GM19452 (cell line): Measurements from ENCODE around the gene NPDC1.

Experiments used
- ATAC-seq: cut with Tn5 transposase; IDR thresholded peaks from one replicate; pipeline ENCODE4 v1.9.1; 2021; ENCODE audit not compliant: unreplicated experiment

The NPDC1 gene

DNA sequence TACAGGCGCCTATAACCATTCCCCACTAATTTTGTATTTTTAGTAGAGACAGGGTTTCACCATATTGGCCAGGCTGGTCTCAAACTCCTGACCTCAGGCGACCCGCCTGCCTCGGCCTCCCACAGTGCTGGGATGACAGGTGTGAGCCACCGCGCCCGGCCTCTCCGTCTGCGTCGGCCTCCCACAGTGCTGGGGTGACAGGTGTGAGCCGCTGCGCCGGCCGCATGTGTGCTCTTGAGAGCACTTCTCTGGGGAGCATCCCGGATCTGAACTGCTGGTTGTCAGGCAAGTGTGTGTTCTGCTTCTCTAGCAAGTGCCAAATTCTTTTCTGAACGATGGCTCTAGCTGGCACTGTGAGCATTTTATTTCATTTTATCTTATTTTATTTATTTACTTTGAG is 11.6 kb upstream of the NPDC1 start:
- ATAC-seq, result no peak

DNA sequence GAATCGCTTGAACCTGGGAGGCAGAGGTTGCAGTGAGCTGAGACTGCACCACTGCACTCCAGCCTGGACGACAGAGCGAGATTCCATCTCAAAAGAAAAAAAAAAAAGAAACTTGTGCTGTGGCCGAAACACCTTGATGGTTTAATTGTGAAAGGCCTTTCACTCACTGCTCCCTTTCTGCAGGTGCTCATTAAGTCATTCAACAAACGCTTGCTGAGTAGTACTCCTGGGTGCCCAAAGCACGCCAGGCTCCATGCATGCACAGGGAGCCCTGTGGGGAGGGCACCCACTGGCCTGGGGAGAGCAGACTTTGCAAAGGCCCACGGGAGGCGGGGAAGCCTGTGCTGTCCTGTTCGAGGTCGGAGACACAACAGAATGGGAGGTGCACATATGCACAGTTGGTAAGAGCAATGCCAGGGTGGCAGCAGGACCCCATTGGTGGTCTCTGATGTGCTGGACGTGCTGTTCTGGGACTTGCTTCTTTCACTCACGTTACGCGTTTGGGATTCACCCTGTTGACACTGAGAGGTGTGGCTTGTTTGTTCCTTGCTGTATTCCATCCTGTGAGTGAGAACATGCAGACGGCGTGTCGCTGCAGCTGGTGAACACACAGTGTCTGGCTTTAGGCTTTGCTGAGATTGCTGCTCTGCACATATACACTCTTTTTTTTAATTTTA is 10.9 kb upstream of the NPDC1 start:
- no peak for ATAC-seq

DNA sequence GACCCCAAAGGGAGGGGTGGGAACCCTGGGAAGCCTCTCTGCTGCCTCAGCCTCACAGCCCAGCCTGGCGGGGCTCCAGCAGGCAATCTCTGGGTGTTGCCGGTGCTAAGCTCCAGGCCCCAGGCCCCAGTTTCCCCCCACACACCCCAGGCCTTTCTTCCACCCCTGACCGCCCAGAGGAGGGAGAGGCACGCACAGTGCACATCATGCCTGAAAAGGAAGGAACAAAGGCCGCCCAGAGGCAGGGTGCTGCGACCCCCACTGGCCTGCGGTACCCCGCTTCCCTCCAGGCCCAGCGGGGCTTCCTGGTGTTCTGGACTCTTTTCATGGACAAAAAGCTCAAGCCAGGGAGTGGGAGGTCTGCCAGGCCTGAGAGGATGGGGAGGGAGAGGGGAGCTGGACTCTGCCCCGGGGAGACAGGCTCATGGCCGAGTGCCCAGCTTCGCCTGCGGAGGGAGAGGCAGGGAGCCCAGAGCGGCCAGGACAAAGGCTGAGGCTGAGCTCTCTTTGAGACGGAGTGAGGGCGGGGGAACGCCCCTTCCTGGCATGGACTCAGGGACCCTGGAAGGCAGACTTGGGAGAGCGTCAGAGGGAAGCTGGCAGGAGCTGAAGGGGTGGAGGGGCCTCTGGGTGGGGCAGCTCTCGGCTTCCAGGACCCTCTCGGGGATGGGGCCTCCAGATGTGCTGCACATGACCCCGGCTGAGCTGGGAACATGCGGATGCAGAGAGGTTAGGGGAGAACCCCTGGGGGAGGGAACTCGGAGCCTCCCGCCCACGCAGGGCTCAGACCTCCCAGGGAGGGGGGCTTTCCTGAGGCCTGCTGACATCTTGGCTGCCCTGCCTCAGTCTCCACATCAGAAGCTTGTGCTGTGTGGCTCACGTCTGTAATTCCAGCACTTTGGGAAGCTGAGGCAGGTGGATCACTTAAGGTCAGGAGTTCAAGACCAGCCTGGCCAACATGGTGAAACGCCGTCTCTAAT is 9.7 kb upstream of the NPDC1 start:
- ATAC-seq, result no peak

DNA sequence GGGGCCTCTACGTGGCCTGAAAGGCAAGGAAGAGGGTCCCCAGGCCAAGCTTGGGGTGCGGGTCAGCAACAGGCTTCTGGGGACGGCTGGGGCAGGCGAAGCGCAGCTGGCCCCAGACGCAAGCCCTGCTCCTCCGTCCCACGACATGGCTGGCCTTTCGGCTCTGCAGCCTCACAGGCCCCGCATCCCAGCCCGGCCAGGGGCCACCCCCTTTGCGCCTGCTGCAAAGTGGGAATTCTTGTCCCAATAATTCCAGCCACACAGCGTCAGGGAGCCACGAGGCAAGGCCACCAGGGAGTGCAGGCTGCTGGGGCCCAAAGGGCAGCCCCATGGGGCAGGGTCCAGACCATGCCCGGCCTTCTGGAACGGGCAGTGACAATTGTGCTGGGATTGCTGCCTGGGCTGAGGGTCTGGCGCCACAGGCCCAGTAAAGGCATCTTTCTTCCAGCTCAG is 9.0 kb upstream of the NPDC1 start:
- ATAC-seq, result no peak

GRCh38 chr9:137053944-137054931 is 8.3 kb upstream of the NPDC1 start, which contains the start of gene ENTPD2:
TSS of gene ENTPD2 (minus strand) at chr9:137054061. CDS start at chr9:137053997, 64 bp downstream.
- no peak for ATAC-seq

DNA sequence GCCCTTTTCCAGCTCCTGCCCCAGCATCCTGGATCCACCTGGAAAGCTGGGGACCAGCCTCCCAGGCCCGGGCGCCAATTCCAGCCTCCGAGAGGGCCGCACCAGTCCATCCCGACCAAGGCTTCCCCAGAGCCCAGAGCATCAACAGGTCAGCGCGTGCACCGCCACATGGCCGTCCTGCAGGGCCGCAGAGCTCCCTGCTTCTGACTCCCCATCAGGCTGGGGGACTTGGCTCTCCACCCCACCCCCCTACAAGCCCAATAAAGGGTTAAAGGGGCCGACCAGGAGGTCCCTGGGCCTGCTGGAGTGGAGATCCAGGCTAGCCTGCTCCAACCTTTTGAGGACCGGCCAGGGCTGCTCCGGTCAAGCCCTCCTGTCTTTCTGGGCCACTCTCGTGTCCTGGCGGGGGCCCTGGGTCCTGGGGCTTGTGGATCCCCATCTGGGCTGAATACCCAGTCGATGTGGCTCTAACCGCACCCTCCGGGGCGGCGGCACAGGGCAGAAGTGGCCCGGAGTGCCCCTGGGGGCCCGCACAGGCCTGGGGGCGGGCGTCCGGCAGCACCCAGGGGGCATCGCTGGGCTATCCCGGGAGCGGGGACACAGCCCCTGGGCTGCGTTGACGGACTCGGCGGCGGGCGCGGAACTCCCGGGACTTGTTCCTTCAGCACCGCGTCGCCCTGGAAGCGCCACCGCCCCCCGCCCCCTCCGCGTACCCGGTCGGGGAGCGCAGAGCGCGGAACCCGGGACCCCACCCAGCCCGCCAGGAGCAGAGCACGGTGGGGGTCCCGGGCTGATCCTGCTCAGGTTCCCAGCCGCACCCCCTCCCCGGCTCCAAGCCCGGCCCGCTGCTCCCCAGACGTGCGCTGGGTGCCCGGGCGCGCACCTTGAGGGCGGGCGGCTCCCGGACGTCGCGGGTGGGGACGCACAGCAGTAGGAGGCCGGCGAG is 7.3 kb upstream of the NPDC1 start:
- no peak for ATAC-seq

GRCh38 chr9:137052293-137052692 is 6.3 kb upstream of the NPDC1 start:
- no peak for ATAC-seq

DNA sequence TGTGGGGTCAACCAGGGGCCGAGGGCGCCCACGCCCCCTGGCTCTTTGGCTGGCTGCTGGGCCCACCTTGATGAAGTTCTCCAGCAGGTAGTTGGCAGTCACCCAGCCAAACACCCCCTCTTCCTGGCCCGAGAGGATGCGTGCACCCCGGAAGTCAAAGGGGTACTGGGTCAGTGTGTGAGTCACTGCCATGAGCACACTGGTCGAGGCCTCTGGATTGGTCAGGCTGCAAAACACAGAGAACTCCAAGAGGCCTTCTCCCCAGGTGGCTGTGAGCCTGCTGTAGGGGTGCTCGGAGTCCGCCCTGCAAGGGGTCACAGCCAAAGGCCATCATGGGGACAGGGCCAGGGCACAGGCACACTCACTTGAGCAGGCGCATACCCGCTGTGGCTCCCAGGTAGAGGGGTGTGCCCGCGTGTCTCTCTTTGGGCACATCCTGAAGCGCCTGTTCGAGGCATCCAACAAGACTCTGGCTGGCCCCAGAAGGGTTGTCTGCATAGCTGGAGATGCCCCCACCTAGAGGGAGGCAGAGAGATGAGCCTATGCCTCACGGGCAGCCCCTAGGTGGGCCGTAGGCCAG is 5.3 kb upstream of the NPDC1 start:
- no peak for ATAC-seq

DNA sequence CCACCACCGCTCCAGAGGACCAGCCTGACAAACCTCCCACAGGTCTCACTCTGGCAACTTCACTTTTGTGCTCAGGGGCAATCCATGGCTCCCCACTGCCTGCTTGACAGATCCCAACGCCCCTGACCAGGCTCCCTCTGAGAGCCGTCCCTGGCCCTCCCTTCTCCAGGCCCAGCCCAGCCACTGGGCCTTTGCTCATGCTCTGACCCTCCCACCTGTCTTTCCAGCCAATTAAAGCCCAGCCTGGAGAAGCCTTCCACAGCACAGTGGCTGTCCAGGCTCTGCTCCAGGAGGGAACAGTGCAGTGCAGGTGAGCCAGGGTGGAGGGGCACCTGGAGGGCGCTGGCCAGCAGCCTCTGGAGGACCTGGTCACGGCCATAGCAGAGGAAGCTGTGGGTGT is 4.6 kb upstream of the NPDC1 start:
- no peak for ATAC-seq

DNA sequence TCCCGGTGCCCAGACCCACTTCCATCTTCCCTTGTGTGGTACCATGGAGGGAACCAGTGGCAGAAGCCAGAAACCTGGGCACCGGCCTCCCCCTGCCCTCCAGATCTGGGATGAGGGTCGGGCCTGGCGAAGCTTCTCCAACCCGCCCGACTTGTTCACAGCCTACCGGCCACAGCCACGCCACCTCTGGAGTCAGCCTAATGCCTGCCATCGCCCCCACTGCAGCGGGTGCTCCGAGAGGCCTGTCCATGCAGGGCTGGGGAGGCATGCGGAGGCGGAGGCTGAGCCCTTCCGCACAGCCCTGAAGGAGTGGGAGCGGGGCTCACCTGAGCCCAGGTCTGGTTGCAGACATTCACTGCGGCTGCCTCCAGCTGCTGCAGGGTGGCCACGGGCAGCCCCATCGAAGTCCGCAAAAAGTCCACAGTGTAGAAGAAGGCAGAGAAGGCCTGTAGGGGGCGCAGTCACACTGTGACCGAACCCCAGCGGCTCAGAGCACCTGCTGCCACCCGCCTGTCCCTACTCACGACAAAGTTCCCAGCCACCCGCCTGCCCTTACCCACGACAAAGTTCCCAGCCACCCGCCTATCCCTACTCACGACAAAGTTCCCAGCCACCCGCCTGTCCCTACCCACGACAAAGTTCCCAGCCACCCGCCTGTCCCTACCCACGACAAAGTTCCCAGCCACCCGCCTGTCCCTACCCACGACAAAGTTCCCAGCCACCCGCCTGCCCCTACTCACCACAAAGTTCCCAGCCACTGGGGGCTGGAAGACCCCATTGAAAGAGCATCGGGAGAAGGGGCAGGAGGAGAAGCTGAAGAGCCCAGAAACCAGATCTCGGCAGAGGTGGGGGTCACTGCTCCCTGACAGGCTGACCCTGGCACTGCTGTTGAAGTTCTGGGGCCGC is 3.8 kb upstream of the NPDC1 start:
- ATAC-seq, result no peak

DNA sequence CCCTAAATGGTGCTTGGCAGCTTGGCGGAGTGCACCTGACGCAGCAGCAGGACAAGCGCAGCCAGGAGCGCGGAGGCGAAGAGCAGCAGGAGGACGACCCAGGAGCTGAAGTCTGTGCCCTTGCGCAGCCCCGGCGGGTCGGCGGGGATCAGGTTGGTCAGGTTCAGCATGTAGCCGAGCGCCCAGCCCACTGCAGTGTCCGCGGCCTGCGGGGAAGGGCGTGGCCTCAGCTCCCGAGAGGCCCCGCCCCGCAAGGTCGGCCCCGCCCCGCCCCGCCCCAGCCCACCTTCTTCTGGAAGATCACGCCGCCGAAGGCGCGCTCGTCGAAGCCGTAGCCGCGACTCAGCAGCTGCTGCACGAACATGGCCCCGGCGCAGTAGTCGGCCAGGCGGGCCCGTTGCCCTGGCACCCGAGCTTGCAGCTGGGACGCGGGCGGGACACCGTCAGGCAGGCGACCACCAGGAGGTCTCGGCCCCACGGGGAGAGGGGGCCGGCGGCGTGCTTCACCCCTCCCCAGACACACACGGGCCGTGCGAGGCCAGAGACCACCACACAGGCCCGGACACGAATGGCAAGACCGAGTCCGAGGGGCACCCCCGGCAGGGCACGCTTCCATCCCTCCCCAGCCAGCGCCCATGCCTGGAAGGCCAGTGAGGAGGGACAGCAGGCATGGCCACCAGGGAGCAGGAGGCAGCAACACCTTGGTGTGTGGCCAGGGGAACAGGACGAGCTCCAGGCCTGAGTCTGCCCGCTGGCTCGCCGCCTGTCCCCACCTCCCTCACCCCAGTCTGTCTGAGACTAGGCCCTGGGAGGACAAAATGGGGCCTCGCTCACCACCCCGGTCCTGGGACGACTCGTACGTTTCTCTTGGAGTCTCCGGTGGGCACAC is 2.9 kb upstream of the NPDC1 start:
- no peak for ATAC-seq

DNA sequence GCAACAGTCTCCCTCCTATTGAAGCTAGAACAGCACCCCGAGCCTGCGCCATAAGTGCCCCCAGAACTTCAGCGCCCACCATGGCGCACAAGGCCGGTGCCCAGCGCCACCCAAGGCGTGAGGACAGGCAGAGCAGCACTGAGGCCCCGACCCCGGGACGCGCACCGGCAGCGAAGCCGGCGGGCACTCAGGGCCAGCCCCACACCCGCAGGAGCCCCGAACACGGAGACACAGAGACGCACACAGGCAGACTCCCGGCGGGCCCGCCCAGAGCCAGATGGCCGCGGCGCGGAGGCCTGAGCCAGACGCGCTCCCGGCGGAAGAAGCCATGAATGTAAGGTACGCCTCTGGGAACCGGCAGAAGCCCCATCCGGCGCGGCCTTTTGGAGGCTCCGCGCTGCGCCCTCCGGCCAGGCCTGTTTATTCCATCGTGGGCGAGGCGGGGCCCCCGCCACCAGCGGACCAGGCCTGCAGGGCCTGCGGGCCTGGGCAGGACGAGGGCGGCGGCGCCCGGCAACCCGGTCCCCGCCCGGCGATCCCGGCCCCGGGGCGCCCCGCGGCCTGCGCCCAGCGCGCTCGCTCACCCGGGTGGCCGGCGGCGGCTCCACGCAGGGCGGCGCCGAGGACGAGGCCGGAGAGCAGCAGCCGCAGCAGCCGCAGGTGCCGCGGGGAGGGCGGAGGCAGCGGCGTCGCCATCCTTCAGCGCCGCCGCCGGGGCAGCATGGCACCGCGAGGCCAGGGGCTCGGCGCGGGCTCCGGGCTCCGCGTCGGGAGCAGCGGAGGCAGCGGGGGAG is 486 bp downstream of the NPDC1 start:
- no peak for ATAC-seq

DNA sequence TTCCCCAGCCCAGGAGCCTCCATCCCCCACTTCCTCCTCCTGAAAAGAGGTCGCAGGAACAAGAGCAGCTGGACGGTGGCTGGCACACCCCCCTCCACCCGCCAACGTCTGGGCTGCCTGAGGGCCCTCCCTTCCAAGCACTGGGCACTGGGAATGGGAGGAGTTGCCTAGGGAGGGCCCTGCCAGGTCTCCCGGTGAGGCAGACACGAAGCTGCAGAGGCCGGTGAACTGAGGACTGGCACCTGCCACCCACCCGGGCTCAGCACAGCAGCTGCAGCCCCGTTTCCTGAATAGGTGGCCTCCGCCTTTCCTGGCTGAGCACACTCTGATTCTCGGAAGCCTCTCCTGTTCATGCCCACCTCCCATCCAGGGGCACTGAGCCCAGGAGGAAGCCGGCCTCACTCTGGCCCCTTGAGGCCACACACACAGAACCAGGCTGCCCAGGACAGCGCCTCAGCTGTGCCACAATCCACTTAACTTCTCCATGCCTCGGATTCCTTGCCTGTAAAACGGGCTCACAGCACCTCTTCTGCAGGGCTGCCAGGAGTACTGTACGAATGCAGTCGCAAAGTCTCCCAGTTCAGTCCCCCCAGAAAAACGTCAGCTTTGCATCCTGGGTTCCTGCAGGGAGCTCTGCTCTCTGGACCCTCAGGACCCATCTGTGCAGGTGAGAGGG is 1.3 kb downstream of the NPDC1 start:
- ATAC-seq, result no peak

GRCh38 chr9:137044037-137044436 is 1.9 kb downstream of the NPDC1 start:
- no peak for ATAC-seq

DNA sequence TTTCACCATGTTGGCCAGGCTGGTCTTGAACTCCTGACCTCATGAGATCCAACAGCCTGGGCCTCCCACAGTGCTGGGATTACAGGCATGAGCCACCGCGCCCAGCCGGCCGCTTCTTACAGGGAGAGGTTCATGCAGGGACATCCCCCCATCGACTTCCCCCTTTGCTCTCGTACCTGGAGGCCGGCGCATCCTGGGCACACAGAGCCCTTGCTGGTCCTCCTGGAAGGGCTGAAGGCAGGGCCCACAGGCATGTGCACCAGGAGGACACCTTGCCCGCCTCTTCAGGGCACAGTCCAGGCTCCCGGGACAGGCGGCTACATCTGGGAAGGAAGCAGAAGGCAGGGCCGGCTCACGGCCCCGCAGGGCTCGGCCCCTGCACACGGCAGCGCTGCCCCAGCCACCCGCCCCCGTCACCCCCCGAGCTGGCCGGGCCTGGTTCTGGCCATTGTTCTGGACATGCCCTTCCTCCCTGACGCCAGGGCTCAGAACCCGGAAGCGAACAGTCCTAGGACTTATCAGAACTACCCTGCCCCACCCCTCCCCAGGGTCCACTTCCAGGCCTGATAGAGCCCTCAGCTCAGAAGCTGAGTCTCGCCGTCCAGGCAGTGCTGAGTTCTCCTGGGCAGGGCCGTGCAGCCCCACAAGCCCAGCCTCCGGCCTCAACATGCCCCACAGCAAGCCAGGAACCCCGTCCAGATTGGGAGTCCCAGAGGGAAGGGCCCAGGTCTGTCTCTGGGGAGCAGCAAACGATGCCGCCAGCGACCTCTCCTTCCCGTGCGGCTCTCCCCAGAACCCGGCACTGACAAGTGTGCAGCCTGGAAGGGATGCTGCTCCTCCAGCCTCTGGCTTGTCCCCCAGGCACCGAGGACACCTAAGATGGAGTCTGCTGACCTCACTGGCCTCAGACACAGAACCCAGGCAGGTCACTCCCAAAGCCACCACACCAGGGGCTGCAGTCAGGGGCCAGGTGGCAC is 2.9 kb downstream of the NPDC1 start:
- ATAC-seq, result no peak
